ENCODE results near the gene NCCRP1. TPM values are rescaled to one million over a fixed set of nuclear protein-coding genes. Genes with fewer than 3 reads are reported as not detected.

NCCRP1 gene
- total and polyA plus RNA-seq, 10 of the 15 experiments (the other 5 are each of a cell fraction or from before 2014, with no cell fraction given): not detected

GRCh38 chr19:39167461-39168257 is 29.1 kb upstream of the NCCRP1 start:
- CTCF ChIA-PET: no interaction called here
- POLR2A ChIA-PET: no interaction called here
- H3K9ac ChIP-seq (ENCODE audit: control insufficient read depth, insufficient read depth, low read length): no peak overlapping the region
- RAD21 ChIA-PET (ENCODE audit: unreplicated experiment): no interaction called here
- peaks cover 0 to 16% of the 10 kb centered on the region in 2 experiments; a peak in 2 of 4 replicates for H3K36me3 ChIP-seq (ENCODE audit: control insufficient read depth in 2 of 2, insufficient read depth in 2 of 2, low read length in 1 of 2)
- DNase-seq (ENCODE audit: low read depth, low spot score) (no peak), FAIRE-seq (no peak), ATAC-seq (no peak)
- no TSS peak for BruUV-seq (replicated peaks)
- H3K4me1 ChIP-seq (ENCODE audit: control insufficient read depth, insufficient read depth, low read length): no peaks in the 10 kb centered on the region
- intact Hi-C loops (cut with micrococcal nuclease; ENCODE audit: unreplicated experiment): no loop called here
- no peak overlapping the region for H3K27ac ChIP-seq (ENCODE audit: control insufficient read depth, insufficient read depth)
- H3K27me3 ChIP-seq (replicated peaks in 1 of 2; ENCODE audit: control insufficient read depth in 2 of 2, insufficient read depth in 2 of 2, low read length in 1 of 2): no peaks in the 10 kb centered on the region
- WGBS (ENCODE audit: insufficient coverage, insufficient replicate concordance, low lambda C conversion rate, missing lambda C conversion rate): 73% methylated on average over 20 of the region's 25 CpGs
- no peak overlapping the region for H3K4me3 ChIP-seq
- no peaks in the 10 kb centered on the region for H3K9me3 ChIP-seq (replicated peaks; ENCODE audit: control insufficient read depth, insufficient read depth, low read length)
- no peaks in the 10 kb centered on the region for H4K20me1 ChIP-seq (ENCODE audit: control insufficient read depth, insufficient read depth)
- no peak overlapping the region for H2AFZ ChIP-seq (ENCODE audit: control insufficient read depth, low read depth, low read length)
- in situ Hi-C loops (cut with MboI): no loop called here
- H3K4me2 ChIP-seq (ENCODE audit: control insufficient read depth, insufficient read depth): no peak overlapping the region
- no peak for TF ChIP-seq FOXK2 (IDR thresholded peaks at IDR 0.05)
- no peak for TF ChIP-seq SREBF1 (IDR thresholded peaks at IDR 0.05; ENCODE audit: low read length)
- no peak for TF ChIP-seq ATF7 (IDR thresholded peaks at IDR 0.05; ENCODE audit: low read depth)
- TF ChIP-seq POU2F2 (IDR thresholded peaks at IDR 0.05; ENCODE audit: borderline replicate concordance, low read depth, low read length): no peak
- no peak for TF ChIP-seq TCF3 (IDR thresholded peaks at IDR 0.05; ENCODE audit: borderline replicate concordance, insufficient read depth, low read depth, low read length)
- TF ChIP-seq MXI1 (IDR thresholded peaks at IDR 0.05; ENCODE audit: low read depth, low read length): no peak
- no peak for TF ChIP-seq E4F1 (IDR thresholded peaks at IDR 0.05; ENCODE audit: borderline replicate concordance, partially characterized antibody)
- no peak for TF ChIP-seq RBBP5 (conservative IDR thresholded peaks at IDR 0.05)
- no peak for TF ChIP-seq HDAC2 (IDR thresholded peaks at IDR 0.05)
- TF ChIP-seq SMC3 (IDR thresholded peaks at IDR 0.05; ENCODE audit: borderline replicate concordance, low read length): no peak
- no peak for TF ChIP-seq ZBTB40 (IDR thresholded peaks at IDR 0.05; ENCODE audit: borderline replicate concordance)
- SMC1A ChIA-PET (ENCODE audit: uncharacterized antibody, unreplicated experiment): no interaction called here
- H3K79me2 ChIP-seq (ENCODE audit: control insufficient read depth, insufficient read depth, low read length): no peaks in the 10 kb centered on the region

All from GM12878 (cell line).